DOHH2 (cell line): ENCODE data around the gene GART.

Experiments
- EZH2phosphoT487 ChIP-seq: fragments of 200-600 bp; sonication (generic); IDR thresholded peaks from 2 replicates; pipeline ENCODE4 v1.6.1; 2017; ENCODE audit warnings: borderline replicate concordance, mild to moderate bottlenecking, antibody characterized with exemption, low read length, moderate library complexity, mixed read lengths
- TF ChIP-seq, protein P1 (sequence below): fragments of 200-600 bp; sonication (generic); IDR thresholded peaks from one replicate; pipeline ENCODE4 v1.5.1; 2014; ENCODE audit warnings: antibody characterized with exemption, mild to moderate bottlenecking, low read depth, low read length; ENCODE audit not compliant: poor library complexity, severe bottlenecking

DNA sequence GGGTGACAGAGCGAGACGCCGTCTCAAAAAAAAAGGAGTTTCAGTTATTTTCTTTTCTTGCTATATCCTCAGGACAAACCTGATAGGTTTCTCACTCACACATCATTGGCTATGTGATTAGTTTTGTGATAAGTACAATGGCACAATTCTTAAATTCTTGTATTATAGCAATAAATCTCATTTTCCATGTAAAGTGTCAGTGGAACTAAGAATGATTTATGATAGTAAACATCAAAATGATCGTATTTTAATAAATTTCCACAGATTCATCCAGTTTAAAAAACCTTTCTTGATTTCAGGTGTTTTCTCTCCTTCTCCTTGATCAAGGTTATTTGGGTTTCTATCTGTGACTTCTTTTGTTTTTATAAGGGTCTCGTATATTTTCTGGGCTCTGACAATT lies 53.9 kb downstream of the GART start:
- TF ChIP-seq, protein P1, sequence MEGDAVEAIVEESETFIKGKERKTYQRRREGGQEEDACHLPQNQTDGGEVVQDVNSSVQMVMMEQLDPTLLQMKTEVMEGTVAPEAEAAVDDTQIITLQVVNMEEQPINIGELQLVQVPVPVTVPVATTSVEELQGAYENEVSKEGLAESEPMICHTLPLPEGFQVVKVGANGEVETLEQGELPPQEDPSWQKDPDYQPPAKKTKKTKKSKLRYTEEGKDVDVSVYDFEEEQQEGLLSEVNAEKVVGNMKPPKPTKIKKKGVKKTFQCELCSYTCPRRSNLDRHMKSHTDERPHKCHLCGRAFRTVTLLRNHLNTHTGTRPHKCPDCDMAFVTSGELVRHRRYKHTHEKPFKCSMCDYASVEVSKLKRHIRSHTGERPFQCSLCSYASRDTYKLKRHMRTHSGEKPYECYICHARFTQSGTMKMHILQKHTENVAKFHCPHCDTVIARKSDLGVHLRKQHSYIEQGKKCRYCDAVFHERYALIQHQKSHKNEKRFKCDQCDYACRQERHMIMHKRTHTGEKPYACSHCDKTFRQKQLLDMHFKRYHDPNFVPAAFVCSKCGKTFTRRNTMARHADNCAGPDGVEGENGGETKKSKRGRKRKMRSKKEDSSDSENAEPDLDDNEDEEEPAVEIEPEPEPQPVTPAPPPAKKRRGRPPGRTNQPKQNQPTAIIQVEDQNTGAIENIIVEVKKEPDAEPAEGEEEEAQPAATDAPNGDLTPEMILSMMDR, result no peak
- no peak for TF ChIP-seq EZH2phosphoT487
